SU-DHL-6 (cell line): ENCODE measurements around the gene CYB5B.
"Not testable (repeated sequence)": the region's sequence is repeated elsewhere in the genome, so short reads cannot be mapped to it uniquely, and the experiment has no call there.

ENCODE experiments used
- H2AFZ ChIP-seq: fragments of 200-600 bp; sonication (generic); 2 replicates; pipeline ENCODE4 v1.6.1; 2014; ENCODE audit warnings: low read depth, mild to moderate bottlenecking, moderate library complexity, mixed read lengths, antibody characterized with exemption, low read length; ENCODE audit not compliant: severe bottlenecking
- H3F3A ChIP-seq: fragments of 200-600 bp; shearing (Covaris generic); 2 replicates; pipeline ENCODE4 v1.6.0; 2016; ENCODE audit warnings: antibody characterized with exemption, mild to moderate bottlenecking; ENCODE audit not compliant: insufficient read depth
- H3K27ac ChIP-seq: fragments of 200-600 bp; sonication (generic); 2 replicates; pipeline ENCODE4 v1.5.1; 2016; ENCODE audit warnings: low read depth, mild to moderate bottlenecking, low read length, moderate library complexity, mixed read lengths
- H3K27me3 ChIP-seq: fragments of 200-600 bp; sonication (generic), shearing (Covaris generic); 2 replicates; pipeline ENCODE4 v1.6.0; 2014; ENCODE audit warnings: mild to moderate bottlenecking, low read length
- H3K36me3 ChIP-seq: fragments of 200-600 bp; sonication (generic); 2 replicates; pipeline ENCODE4 v1.6.1; 2014; ENCODE audit warnings: mild to moderate bottlenecking, low read length, mixed read lengths
- H3K4me2 ChIP-seq: fragments of 300-600, 200-600 bp; shearing (Covaris generic), sonication (generic); 2 replicates; pipeline ENCODE4 v1.6.0; 2014; ENCODE audit warnings: low read length, low read depth, mild to moderate bottlenecking; ENCODE audit not compliant: poor library complexity, severe bottlenecking
- H3K4me3 ChIP-seq: fragments of 200-600 bp; sonication (generic); 2 replicates; pipeline ENCODE4 v1.5.1; 2014; ENCODE audit warnings: antibody characterized with exemption, low read length, mild to moderate bottlenecking, mixed read lengths; ENCODE audit not compliant: insufficient read depth, poor library complexity, severe bottlenecking
- H3K79me2 ChIP-seq: fragments of 200-600 bp; sonication (generic); 2 replicates; pipeline ENCODE4 v1.6.1; 2014; ENCODE audit warnings: mild to moderate bottlenecking, low read length, moderate library complexity; ENCODE audit not compliant: insufficient read depth
- H3K9ac ChIP-seq: fragments of 200-600 bp; sonication (generic); 2 replicates; pipeline ENCODE4 v1.7.0; 2014; ENCODE audit warnings: mild to moderate bottlenecking, low read length
- H3K9me2 ChIP-seq: fragments of 200-600 bp; sonication (generic); replicated peaks from 2 replicates; pipeline ENCODE4 v1.6.1; 2014; ENCODE audit warnings: low read length; ENCODE audit not compliant: insufficient read depth
- H3K9me3 ChIP-seq: fragments of 200-600 bp; sonication (generic); 2 replicates; pipeline ENCODE4 v1.6.1; 2014; ENCODE audit warnings: low read length, mixed read lengths; ENCODE audit not compliant: insufficient read depth
- H4K20me1 ChIP-seq: fragments of 200-600 bp; sonication (generic); 2 replicates; pipeline ENCODE4 v1.6.1; 2014; ENCODE audit warnings: low read depth, mild to moderate bottlenecking, antibody characterized with exemption, low read length, moderate library complexity, mixed read lengths
- EZH2phosphoT487 ChIP-seq: fragments of 200-600 bp; sonication (generic), shearing (Covaris generic); conservative IDR thresholded peaks from 2 replicates; pipeline ENCODE4 v1.6.1; 2018; ENCODE audit warnings: mild to moderate bottlenecking, antibody characterized with exemption, low read length, moderate library complexity, mixed read lengths
- TF ChIP-seq, protein P1 (sequence below): fragments of 200-600 bp; sonication (generic); IDR thresholded peaks from one replicate; pipeline ENCODE4 v1.5.1; 2017; ENCODE audit warnings: antibody characterized with exemption, mild to moderate bottlenecking, low read length, moderate library complexity; ENCODE audit not compliant: insufficient read depth, poor library complexity, severe bottlenecking

Gene CYB5B

DNA sequence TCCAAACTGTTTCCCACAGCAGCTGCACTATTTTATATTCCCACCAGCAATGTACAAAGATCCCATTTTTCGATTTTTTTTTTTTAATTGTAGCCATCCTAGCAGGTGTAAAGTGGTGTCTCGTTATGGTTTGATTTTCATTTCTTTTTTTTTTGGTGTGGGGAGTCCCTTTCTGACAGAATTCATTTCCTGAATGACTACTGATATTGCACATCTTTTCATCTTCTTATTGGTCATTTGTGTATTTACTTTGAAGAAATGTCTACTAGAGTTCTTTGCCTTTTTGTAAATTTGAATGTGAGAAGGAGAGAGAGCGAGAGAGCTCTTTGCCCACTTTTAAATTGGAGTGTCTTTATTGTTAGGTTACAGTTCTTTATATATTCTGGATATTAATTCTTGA, 14.0 kb downstream of the CYB5B start:
- no peak overlapping the region for H3K4me3 ChIP-seq
- H3K79me2 ChIP-seq: peaks cover 98% of the 10 kb centered on the region
- no peaks in the 10 kb centered on the region for H3F3A ChIP-seq
- no peak overlapping the region for H2AFZ ChIP-seq
- no peaks in the 10 kb centered on the region for H3K9me2 ChIP-seq
- no peak overlapping the region for H3K27ac ChIP-seq
- H3K9me3 ChIP-seq: no peaks in the 10 kb centered on the region
- H4K20me1 ChIP-seq: peaks cover 7% of the 10 kb centered on the region
- H3K27me3 ChIP-seq: no peaks in the 10 kb centered on the region
- no peak overlapping the region for H3K4me2 ChIP-seq
- H3K9ac ChIP-seq: no peak overlapping the region
- H3K36me3 ChIP-seq: peaks cover 6% of the 10 kb centered on the region; the same call in 1 of the 2 replicates
- no peak for TF ChIP-seq EZH2phosphoT487
- TF ChIP-seq, protein P1, sequence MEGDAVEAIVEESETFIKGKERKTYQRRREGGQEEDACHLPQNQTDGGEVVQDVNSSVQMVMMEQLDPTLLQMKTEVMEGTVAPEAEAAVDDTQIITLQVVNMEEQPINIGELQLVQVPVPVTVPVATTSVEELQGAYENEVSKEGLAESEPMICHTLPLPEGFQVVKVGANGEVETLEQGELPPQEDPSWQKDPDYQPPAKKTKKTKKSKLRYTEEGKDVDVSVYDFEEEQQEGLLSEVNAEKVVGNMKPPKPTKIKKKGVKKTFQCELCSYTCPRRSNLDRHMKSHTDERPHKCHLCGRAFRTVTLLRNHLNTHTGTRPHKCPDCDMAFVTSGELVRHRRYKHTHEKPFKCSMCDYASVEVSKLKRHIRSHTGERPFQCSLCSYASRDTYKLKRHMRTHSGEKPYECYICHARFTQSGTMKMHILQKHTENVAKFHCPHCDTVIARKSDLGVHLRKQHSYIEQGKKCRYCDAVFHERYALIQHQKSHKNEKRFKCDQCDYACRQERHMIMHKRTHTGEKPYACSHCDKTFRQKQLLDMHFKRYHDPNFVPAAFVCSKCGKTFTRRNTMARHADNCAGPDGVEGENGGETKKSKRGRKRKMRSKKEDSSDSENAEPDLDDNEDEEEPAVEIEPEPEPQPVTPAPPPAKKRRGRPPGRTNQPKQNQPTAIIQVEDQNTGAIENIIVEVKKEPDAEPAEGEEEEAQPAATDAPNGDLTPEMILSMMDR: no peak

DNA sequence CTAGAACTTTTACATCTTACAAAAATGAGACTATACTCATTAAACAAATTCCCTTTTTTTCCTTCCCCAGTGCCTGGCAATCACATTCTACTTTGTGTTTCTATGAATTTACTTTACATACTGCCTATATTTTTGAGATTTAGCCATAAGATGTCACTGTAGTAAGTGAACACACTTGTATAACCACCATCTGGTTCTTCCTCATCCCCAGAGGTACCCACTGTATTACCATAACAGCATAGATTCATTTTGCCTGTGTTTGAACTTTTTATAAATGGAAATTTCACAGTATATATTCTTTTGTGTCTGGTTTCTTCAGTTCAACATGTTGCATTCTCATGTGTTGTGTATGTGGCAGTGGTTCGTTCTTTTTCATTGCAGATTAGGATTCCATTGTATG, 15.8 kb downstream of the CYB5B start:
- Histone ChIP-seq H3K9me2 (no peaks in the 10 kb centered on the region), H2AFZ (no peak overlapping the region), H3K4me3 (no peak overlapping the region), H3K27me3 (no peaks in the 10 kb centered on the region), H3K9ac (no peak overlapping the region), H4K20me1 (peaks cover 3% of the 10 kb centered on the region), H3K79me2 (peaks cover 98% of the 10 kb centered on the region), H3F3A (no peaks in the 10 kb centered on the region), H3K36me3 (peaks cover 4% of the 10 kb centered on the region; the same call in 1 of the 2 replicates), H3K4me2 (no peak overlapping the region), H3K9me3 (no peaks in the 10 kb centered on the region), H3K27ac (no peak overlapping the region)
- TF ChIP-seq EZH2phosphoT487: no peak
- TF ChIP-seq, protein P1: no peak

DNA sequence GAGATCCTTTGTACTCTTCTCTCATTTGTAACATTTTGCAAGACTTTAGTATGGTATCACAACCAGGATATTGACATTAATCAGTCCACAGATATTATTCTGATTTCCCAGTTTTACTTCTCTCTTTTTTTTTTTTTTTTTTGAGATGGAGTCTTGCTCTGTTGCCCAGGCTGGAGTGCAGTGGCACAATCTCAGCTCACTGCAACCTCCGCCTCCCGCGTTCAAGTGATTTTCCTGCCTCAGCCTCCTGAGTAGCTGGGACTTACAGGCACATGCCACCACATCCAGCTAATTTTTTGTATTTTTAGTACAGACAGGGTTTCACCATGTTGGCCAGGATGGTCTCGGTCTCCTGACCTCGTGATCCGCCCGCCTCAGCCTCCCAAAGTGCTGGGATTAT, 16.6 kb downstream of the CYB5B start:
- H3K36me3 ChIP-seq, H3K9ac ChIP-seq, H3K9me3 ChIP-seq, H2AFZ ChIP-seq, H4K20me1 ChIP-seq, H3K4me3 ChIP-seq, H3K4me2 ChIP-seq, H3K27me3 ChIP-seq, H3F3A ChIP-seq, H3K27ac ChIP-seq, H3K9me2 ChIP-seq: not testable (repeated sequence)
- H3K79me2 ChIP-seq: peaks cover 98% of the 10 kb centered on the region

DNA sequence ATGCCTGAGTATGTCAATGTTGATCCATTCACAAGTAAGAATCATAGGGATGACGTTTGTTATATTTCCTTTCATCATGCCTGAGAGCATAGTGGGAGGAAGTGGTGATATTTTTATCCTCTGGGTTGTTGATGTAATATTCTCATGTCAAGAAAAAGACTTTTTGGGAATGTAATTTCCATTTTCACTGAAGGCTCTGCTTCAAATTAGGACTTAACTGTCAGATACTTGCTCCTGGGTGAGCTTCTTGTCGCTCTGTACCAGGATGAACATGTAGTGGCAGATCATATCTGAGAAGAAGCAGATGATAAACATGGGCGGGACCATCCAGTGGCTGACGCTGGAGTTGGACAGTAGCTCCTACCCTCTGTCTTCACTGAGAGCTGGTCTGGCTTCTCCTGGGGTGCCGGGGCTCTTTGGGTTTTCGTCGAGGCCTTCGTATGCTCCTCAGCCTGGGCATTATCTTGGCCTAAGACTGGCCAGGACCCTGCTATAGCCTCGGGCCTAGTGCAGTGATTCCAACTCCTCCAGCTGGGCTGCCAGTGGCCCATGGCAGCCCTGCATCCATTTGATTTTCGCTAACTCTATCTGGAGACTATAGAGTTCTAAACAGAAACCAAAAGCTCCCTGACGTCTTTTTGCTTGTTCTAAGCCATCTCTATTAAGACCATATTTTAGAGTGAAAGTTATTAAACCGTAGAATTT, 19.7 kb downstream of the CYB5B start:
- no peak overlapping the region for H3K27ac ChIP-seq
- H2AFZ ChIP-seq: no peak overlapping the region
- no peaks in the 10 kb centered on the region for H3K27me3 ChIP-seq
- no peak overlapping the region for H3K9ac ChIP-seq
- TF ChIP-seq, protein P1: no peak
- TF ChIP-seq EZH2phosphoT487: no peak
- H3F3A ChIP-seq: no peaks in the 10 kb centered on the region
- H3K4me2 ChIP-seq: peak overlapping the region; percentile 9
- no peak overlapping the region for H3K4me3 ChIP-seq
- peaks cover 18% of the 10 kb centered on the region; the same call in 1 of the 2 replicates for H3K36me3 ChIP-seq
- H3K9me3 ChIP-seq: no peaks in the 10 kb centered on the region
- no peaks in the 10 kb centered on the region for H3K9me2 ChIP-seq
- H4K20me1 ChIP-seq: peaks cover 3% of the 10 kb centered on the region
- H3K79me2 ChIP-seq: peaks cover 74% of the 10 kb centered on the region
